HepG2 (cell line): ENCODE measurements around the gene PSMB10. TPM values are rescaled to one million over a fixed set of nuclear protein-coding genes. Genes with fewer than 3 reads are reported as not detected.

Experiments
- CCDC6 ChIP-seq: sonication (generic); formaldehyde crosslinking; IDR thresholded peaks from 2 replicates; pipeline ENCODE4 v1.8.1; 2022; ENCODE audit warnings: mild to moderate bottlenecking, missing genetic modification reagents, moderate library complexity
- DNMT3B ChIP-seq: conservative IDR thresholded peaks from 2 replicates; pipeline ENCODE4 v1.6.1; 2016; ENCODE audit warnings: missing biosample characterization, control low read depth
- FOXM1 ChIP-seq: sonication (generic); formaldehyde crosslinking; IDR thresholded peaks from 2 replicates; pipeline ENCODE4 v1.5.0; 2020; ENCODE audit warnings: missing genetic modification reagents
- HIVEP1 ChIP-seq: sonication (generic); formaldehyde crosslinking; IDR thresholded peaks from 2 replicates; pipeline ENCODE4 v1.4.0; 2020; ENCODE audit warnings: mild to moderate bottlenecking, missing genetic modification reagents
- RAD21 ChIP-seq: fragments of 450-650 bp; formaldehyde crosslinking; IDR thresholded peaks from 2 replicates; pipeline ENCODE4 v1.5.0; 2020; ENCODE audit warnings: mild to moderate bottlenecking
- SP2 ChIP-seq: sonication (generic); formaldehyde crosslinking; IDR thresholded peaks from 2 replicates; pipeline ENCODE4 v1.5.1; 2020; ENCODE audit warnings: mild to moderate bottlenecking, missing genetic modification reagents
- ZNF24 ChIP-seq: fragments of 450-650 bp; IDR thresholded peaks from 2 replicates; pipeline ENCODE4 v1.6.1; 2017; ENCODE audit warnings: antibody characterized with exemption, mild to moderate bottlenecking
- ZNF737 ChIP-seq: sonication (generic); formaldehyde crosslinking; IDR thresholded peaks from 2 replicates; pipeline ENCODE4 v1.5.0; 2020; ENCODE audit warnings: missing genetic modification reagents, mild to moderate bottlenecking, borderline replicate concordance
- polyA plus RNA-seq, 8 experiments: library from polyadenylated mRNA; depleted of rRNA in 3 of 8; stranded (reverse) in 7 of 8; unstranded in 1 of 8; fragments of >200 nt; fragmentation: Illumina TruSeq in 4 of 8; extraction: Trizol in 4 of 8; gene quantifications; 2 replicates each; pipeline versions ENCODE4 v1.2.1 to v1.2.3, GENCODE V29; 2011 to 2016; ENCODE audit warnings: low read depth in 4 of 8, missing spikeins in 1 of 8, mixed read lengths in 1 of 8; ENCODE audit not compliant: insufficient read depth in 1 of 8
- total RNA-seq, 5 experiments: library from RNA; depleted of rRNA; stranded (reverse); fragments of >200 nt; fragmentation: Illumina TruSeq; extraction: Trizol; gene quantifications; 2 replicates each; pipeline ENCODE4 v1.2.3, GENCODE V29; 2016; ENCODE audit warnings: low read depth in 1 of 5
- TF ChIP-seq, protein P1 (sequence below): sonication (generic); formaldehyde crosslinking; IDR thresholded peaks from 2 replicates; pipeline ENCODE4 v1.4.0; 2020; ENCODE audit warnings: missing genetic modification reagents
- TF ChIP-seq, protein P2 (sequence below): sonication (generic); formaldehyde crosslinking; IDR thresholded peaks from 2 replicates; pipeline ENCODE4 v1.4.0; 2020; ENCODE audit warnings: missing genetic modification reagents
- TF ChIP-seq, protein P3 (sequence below): sonication (generic); formaldehyde crosslinking; IDR thresholded peaks from 2 replicates; pipeline ENCODE4 v1.8.0; 2022; ENCODE audit warnings: missing genetic modification reagents, mild to moderate bottlenecking, inconsistent platforms, borderline replicate concordance
- TF ChIP-seq, protein P4 (sequence below): sonication (generic); formaldehyde crosslinking; IDR thresholded peaks from 2 replicates; pipeline ENCODE4 v1.5.0; 2020; ENCODE audit warnings: missing genetic modification reagents
- TF ChIP-seq, protein P5 (sequence below): sonication (generic); formaldehyde crosslinking; IDR thresholded peaks from 2 replicates; pipeline ENCODE4 v1.4.0; 2020; ENCODE audit warnings: mild to moderate bottlenecking, missing genetic modification reagents

The PSMB10 gene
- total and polyA plus RNA-seq, 2 of the 13 experiments (the other 11 are each of a cell fraction or from before 2014, with no cell fraction given), result 12.7 to 65.9 TPM

DNA sequence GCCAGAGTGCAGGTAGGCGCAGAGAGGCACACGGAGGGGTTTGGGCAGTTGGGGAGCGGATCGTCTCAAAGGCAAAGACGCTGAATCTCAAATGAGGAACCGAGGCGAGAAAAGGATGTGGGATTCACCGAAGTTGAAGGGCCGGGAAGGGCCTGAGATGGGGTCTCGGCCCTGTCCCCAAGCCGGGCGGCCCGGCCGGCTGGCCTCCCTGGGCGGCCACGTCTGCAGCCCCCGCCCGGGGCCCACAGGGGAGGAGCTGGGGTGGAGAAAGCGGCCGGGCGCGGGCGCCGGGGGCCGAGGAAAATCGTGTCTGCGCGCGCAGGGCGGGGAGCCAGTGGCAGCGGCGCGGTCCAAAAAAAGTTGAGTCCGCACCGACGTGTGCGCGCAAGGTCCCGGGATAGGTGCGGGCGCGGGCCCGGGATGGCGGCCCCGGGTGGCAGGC lies 31.3 kb upstream of the PSMB10 start (continued):
- TF ChIP-seq, protein P1, sequence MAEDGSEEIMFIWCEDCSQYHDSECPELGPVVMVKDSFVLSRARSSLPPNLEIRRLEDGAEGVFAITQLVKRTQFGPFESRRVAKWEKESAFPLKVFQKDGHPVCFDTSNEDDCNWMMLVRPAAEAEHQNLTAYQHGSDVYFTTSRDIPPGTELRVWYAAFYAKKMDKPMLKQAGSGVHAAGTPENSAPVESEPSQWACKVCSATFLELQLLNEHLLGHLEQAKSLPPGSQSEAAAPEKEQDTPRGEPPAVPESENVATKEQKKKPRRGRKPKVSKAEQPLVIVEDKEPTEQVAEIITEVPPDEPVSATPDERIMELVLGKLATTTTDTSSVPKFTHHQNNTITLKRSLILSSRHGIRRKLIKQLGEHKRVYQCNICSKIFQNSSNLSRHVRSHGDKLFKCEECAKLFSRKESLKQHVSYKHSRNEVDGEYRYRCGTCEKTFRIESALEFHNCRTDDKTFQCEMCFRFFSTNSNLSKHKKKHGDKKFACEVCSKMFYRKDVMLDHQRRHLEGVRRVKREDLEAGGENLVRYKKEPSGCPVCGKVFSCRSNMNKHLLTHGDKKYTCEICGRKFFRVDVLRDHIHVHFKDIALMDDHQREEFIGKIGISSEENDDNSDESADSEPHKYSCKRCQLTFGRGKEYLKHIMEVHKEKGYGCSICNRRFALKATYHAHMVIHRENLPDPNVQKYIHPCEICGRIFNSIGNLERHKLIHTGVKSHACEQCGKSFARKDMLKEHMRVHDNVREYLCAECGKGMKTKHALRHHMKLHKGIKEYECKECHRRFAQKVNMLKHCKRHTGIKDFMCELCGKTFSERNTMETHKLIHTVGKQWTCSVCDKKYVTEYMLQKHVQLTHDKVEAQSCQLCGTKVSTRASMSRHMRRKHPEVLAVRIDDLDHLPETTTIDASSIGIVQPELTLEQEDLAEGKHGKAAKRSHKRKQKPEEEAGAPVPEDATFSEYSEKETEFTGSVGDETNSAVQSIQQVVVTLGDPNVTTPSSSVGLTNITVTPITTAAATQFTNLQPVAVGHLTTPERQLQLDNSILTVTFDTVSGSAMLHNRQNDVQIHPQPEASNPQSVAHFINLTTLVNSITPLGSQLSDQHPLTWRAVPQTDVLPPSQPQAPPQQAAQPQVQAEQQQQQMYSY (CRISPR knock-in tag), result 0 out of 2 replicates have a peak, but pooled peaks have one; percentile 41
- 0 out of 2 replicates have a peak, but pooled peaks have one; percentile 5 for TF ChIP-seq FOXM1 (CRISPR knock-in tag)
- 0 out of 2 replicates have a peak, but pooled peaks have one; percentile 6 for TF ChIP-seq HIVEP1
- no peak for TF ChIP-seq CCDC6 (CRISPR knock-in tag)
- TF ChIP-seq, protein P2, sequence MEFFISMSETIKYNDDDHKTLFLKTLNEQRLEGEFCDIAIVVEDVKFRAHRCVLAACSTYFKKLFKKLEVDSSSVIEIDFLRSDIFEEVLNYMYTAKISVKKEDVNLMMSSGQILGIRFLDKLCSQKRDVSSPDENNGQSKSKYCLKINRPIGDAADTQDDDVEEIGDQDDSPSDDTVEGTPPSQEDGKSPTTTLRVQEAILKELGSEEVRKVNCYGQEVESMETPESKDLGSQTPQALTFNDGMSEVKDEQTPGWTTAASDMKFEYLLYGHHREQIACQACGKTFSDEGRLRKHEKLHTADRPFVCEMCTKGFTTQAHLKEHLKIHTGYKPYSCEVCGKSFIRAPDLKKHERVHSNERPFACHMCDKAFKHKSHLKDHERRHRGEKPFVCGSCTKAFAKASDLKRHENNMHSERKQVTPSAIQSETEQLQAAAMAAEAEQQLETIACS (CRISPR knock-in tag), result peak; percentile 71
- TF ChIP-seq, protein P3, sequence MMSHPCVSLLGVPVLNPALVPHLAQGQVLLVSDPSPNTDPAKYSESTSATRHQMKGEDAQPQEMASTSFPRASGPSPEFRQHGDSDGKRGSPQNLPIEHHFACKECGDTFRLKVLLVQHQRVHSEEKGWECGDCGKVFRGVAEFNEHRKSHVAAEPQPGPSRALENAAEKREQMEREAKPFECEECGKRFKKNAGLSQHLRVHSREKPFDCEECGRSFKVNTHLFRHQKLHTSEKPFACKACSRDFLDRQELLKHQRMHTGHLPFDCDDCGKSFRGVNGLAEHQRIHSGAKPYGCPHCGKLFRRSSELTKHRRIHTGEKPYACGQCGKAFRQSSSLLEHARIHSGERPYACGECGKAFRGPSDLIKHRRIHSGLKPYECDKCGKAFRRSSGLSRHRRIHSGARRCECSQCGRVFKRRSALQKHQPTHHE (CRISPR knock-in tag), result 0 out of 2 replicates have a peak, but pooled peaks have one; percentile 41
- no peak for TF ChIP-seq SP2 (CRISPR knock-in tag)
- TF ChIP-seq ZNF737 (CRISPR knock-in tag), result 0 out of 2 replicates have a peak, but pooled peaks have one; percentile 57
- TF ChIP-seq DNMT3B (CRISPR knock-in tag), result 0 out of 2 replicates have a peak, but pooled peaks have one; percentile 6
- TF ChIP-seq, protein P4, sequence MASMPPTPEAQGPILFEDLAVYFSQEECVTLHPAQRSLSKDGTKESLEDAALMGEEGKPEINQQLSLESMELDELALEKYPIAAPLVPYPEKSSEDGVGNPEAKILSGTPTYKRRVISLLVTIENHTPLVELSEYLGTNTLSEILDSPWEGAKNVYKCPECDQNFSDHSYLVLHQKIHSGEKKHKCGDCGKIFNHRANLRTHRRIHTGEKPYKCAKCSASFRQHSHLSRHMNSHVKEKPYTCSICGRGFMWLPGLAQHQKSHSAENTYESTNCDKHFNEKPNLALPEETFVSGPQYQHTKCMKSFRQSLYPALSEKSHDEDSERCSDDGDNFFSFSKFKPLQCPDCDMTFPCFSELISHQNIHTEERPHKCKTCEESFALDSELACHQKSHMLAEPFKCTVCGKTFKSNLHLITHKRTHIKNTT (CRISPR knock-in tag), result 0 out of 2 replicates have a peak, but pooled peaks have one; percentile 59
- TF ChIP-seq ZNF24, result no peak
- peak; percentile 50; the same call in 1 of the 2 replicates for TF ChIP-seq RAD21 (CRISPR knock-in tag)
- TF ChIP-seq, protein P5, sequence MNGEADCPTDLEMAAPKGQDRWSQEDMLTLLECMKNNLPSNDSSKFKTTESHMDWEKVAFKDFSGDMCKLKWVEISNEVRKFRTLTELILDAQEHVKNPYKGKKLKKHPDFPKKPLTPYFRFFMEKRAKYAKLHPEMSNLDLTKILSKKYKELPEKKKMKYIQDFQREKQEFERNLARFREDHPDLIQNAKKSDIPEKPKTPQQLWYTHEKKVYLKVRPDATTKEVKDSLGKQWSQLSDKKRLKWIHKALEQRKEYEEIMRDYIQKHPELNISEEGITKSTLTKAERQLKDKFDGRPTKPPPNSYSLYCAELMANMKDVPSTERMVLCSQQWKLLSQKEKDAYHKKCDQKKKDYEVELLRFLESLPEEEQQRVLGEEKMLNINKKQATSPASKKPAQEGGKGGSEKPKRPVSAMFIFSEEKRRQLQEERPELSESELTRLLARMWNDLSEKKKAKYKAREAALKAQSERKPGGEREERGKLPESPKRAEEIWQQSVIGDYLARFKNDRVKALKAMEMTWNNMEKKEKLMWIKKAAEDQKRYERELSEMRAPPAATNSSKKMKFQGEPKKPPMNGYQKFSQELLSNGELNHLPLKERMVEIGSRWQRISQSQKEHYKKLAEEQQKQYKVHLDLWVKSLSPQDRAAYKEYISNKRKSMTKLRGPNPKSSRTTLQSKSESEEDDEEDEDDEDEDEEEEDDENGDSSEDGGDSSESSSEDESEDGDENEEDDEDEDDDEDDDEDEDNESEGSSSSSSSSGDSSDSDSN, result peak; percentile 57
